Activated CD4-positive, alpha-beta T cell treated with anti-CD3 and anti-CD28 coated beads for 36 hours (primary cell): ENCODE data around the gene SLC22A7. TPM values are rescaled to one million over a fixed set of nuclear protein-coding genes. Genes with fewer than 3 reads are reported as not detected.

Experiments
- ATAC-seq: fragments of 200-7000 bp; cut with Tn5 transposase; one replicate; pipeline ENCODE4 v1.10.0; 2021; ENCODE audit warnings: mild to moderate bottlenecking, moderate library complexity
- CTCF ChIA-PET: fragments of 350-600 bp; sonication (Branson Sonifier 250); formaldehyde crosslinking; loops from one replicate; lab custom pipeline; 2021; ENCODE audit warnings: antibody characterized with exemption; lab: Charles Lee
- POLR2A ChIA-PET: fragments of 350-600 bp; sonication (Branson Sonifier 250); formaldehyde crosslinking; loops from one replicate; lab custom pipeline; 2021; ENCODE audit warnings: antibody characterized with exemption, inconsistent platforms; lab: Charles Lee
- DNase-seq: peaks from one replicate; pipeline ENCODE4 v3.0.0-alpha.2; 2020
- H3K27ac Mint-ChIP-seq: one replicate; pipeline ENCODE4 v1.8.0; 2021; ENCODE audit warnings: mixed read lengths
- H3K27me3 Mint-ChIP-seq: one replicate; pipeline ENCODE4 v1.8.0; 2021; ENCODE audit warnings: mixed read lengths
- H3K36me3 Mint-ChIP-seq: one replicate; pipeline ENCODE4 v1.8.0; 2021; ENCODE audit warnings: low read depth, mixed read lengths
- H3K4me1 Mint-ChIP-seq: one replicate; pipeline ENCODE4 v1.8.0; 2021; ENCODE audit warnings: mixed read lengths
- H3K4me3 Mint-ChIP-seq: one replicate; pipeline ENCODE4 v1.8.0; 2021; ENCODE audit warnings: mild to moderate bottlenecking, moderate library complexity, mixed read lengths
- H3K9me3 Mint-ChIP-seq: one replicate; pipeline ENCODE4 v1.8.0; 2021; ENCODE audit warnings: low read depth, mixed read lengths
- intact Hi-C, 2 experiments: fragments of 100-400 bp; cut with DNase I in 1 of 2; cut with micrococcal nuclease in 1 of 2; formaldehyde crosslinking; loops; one replicate each; pipeline versions ENCODE4 v1.14.2 to v1.15.1; 2022 to 2024; cut with DNase I, micrococcal nuclease
- total RNA-seq, 2 experiments: library from RNA; stranded (reverse); gene quantifications; one replicate each; pipeline ENCODE4 v1.2.3, GENCODE V29; 2021

Gene SLC22A7
- total RNA-seq, 2 experiments from 2014 or later, result not detected

GRCh38 chr6:43277306-43277642 is 20.8 kb upstream of the SLC22A7 start:
- POLR2A ChIA-PET, result no interaction called here
- H3K27me3 Mint-ChIP-seq, result peaks cover 17% of the 10 kb centered on the region

GRCh38 chr6:43277643-43278523 is 20.2 kb upstream of the SLC22A7 start:
- H3K27me3 Mint-ChIP-seq, result peaks cover 20% of the 10 kb centered on the region
- ChIA-PET POLR2A (no interaction called here), CTCF (interaction anchor here (0.6 to 0.7 kb wide), 2 partner anchors 16 to 270 kb away, joined by 3 to 5 read pairs; no protein-coding TSS in a partner anchor)
- H3K9me3 Mint-ChIP-seq, result no peaks in the 10 kb centered on the region
- H3K4me3 Mint-ChIP-seq, result no peak overlapping the region
- intact Hi-C loops, result no loop called here
- DNase-seq (no peak), ATAC-seq (no peak)
- H3K4me1 Mint-ChIP-seq, result peaks cover 16% of the 10 kb centered on the region
- no peak overlapping the region for H3K27ac Mint-ChIP-seq
- no peaks in the 10 kb centered on the region for H3K36me3 Mint-ChIP-seq

More at GRCh38 chr6:43277306-43277642, 20.8 kb upstream of the SLC22A7 start:
- DNase-seq (no peak), ATAC-seq (no peak)
- H3K9me3 Mint-ChIP-seq, result no peaks in the 10 kb centered on the region
- CTCF ChIA-PET, result interaction anchor here (0.7 kb wide), 1 partner anchor 163 kb away, joined by 3 read pairs; no protein-coding TSS in a partner anchor
- intact Hi-C loops, result no loop called here
- peak overlapping the region; percentile 9 for H3K4me3 Mint-ChIP-seq
- H3K36me3 Mint-ChIP-seq, result no peaks in the 10 kb centered on the region
- H3K27ac Mint-ChIP-seq, result no peak overlapping the region
- peaks cover 16% of the 10 kb centered on the region for H3K4me1 Mint-ChIP-seq

GRCh38 chr6:43278524-43279078 is 19.5 kb upstream of the SLC22A7 start:
- DNase-seq (no peak), ATAC-seq (no peak)
- H3K4me3 Mint-ChIP-seq, result no peak overlapping the region
- H3K27ac Mint-ChIP-seq, result no peak overlapping the region
- H3K36me3 Mint-ChIP-seq, result no peaks in the 10 kb centered on the region
- intact Hi-C loops, result no loop called here
- peaks cover 16% of the 10 kb centered on the region for H3K4me1 Mint-ChIP-seq
- peaks cover 20% of the 10 kb centered on the region for H3K27me3 Mint-ChIP-seq
- ChIA-PET CTCF (interaction anchor here (0.6 to 0.7 kb wide), 2 partner anchors 17 to 271 kb away, joined by 3 to 5 read pairs; no protein-coding TSS in a partner anchor), POLR2A (no interaction called here)
- no peaks in the 10 kb centered on the region for H3K9me3 Mint-ChIP-seq

- POLR2A ChIA-PET, result no interaction called here
- Mint-ChIP-seq H3K27me3 (peaks cover 17% of the 10 kb centered on the region), H3K4me1 (peaks cover 14% of the 10 kb centered on the region), H3K4me3 (no peak overlapping the region), H3K27ac (no peak overlapping the region), H3K36me3 (no peaks in the 10 kb centered on the region), H3K9me3 (no peaks in the 10 kb centered on the region)
- no peak for ATAC-seq
- no peak for DNase-seq
- CTCF ChIA-PET, result no interaction called here
- intact Hi-C loops, result no loop called here
Observed at GRCh38 chr6:43280234-43280633, 17.8 kb upstream of the SLC22A7 start.

- DNase-seq, result no peak
- Mint-ChIP-seq H3K27me3 (peaks cover 23% of the 10 kb centered on the region), H3K36me3 (no peaks in the 10 kb centered on the region), H3K4me3 (no peak overlapping the region), H3K27ac (no peak overlapping the region), H3K9me3 (no peaks in the 10 kb centered on the region), H3K4me1 (peaks cover under 1% of the 10 kb centered on the region)
- ChIA-PET CTCF (no interaction called here), POLR2A (no interaction called here)
- no peak for ATAC-seq
- intact Hi-C loops, result no loop called here
Observed at GRCh38 chr6:43282060-43282459, 16.0 kb upstream of the SLC22A7 start.

- no peak overlapping the region for H3K27ac Mint-ChIP-seq
- H3K36me3 Mint-ChIP-seq, result no peaks in the 10 kb centered on the region
- H3K4me3 Mint-ChIP-seq, result no peak overlapping the region
- ChIA-PET POLR2A (interaction anchor here (0.5 kb wide), 1 partner anchor 849 kb away, joined by 5 read pairs; no protein-coding TSS in a partner anchor), CTCF (interaction anchor here (0.5 kb wide), 1 partner anchor 10 kb away, joined by 3 read pairs; no protein-coding TSS in a partner anchor)
- ATAC-seq (no peak), DNase-seq (no peak)
- no peaks in the 10 kb centered on the region for H3K9me3 Mint-ChIP-seq
- peaks cover 20% of the 10 kb centered on the region for H3K27me3 Mint-ChIP-seq
- intact Hi-C loops, result no loop called here
- H3K4me1 Mint-ChIP-seq, result no peaks in the 10 kb centered on the region
Observed at GRCh38 chr6:43282636-43283513, 15.2 kb upstream of the SLC22A7 start.

- no peak overlapping the region for H3K4me3 Mint-ChIP-seq
- no peaks in the 10 kb centered on the region for H3K36me3 Mint-ChIP-seq
Observed at GRCh38 chr6:43283514-43283901, 14.6 kb upstream of the SLC22A7 start.

GRCh38 chr6:43283905-43284304 is 14.2 kb upstream of the SLC22A7 start:
- CTCF ChIA-PET, result no interaction called here
- no peaks in the 10 kb centered on the region for H3K4me1 Mint-ChIP-seq
- no peak overlapping the region for H3K27ac Mint-ChIP-seq
- no peaks in the 10 kb centered on the region for H3K36me3 Mint-ChIP-seq
- no peak for DNase-seq
- no peaks in the 10 kb centered on the region for H3K9me3 Mint-ChIP-seq
- peaks cover 20% of the 10 kb centered on the region for H3K27me3 Mint-ChIP-seq
- ATAC-seq, result no peak
- intact Hi-C loops, result no loop called here
- H3K4me3 Mint-ChIP-seq, result no peak overlapping the region
- POLR2A ChIA-PET, result no interaction called here

More at GRCh38 chr6:43283514-43283901, 14.6 kb upstream of the SLC22A7 start:
- DNase-seq (no peak), ATAC-seq (no peak)
- H3K9me3 Mint-ChIP-seq, result no peaks in the 10 kb centered on the region
- peaks cover 20% of the 10 kb centered on the region for H3K27me3 Mint-ChIP-seq
- H3K27ac Mint-ChIP-seq, result no peak overlapping the region
- CTCF ChIA-PET, result no interaction called here
- POLR2A ChIA-PET, result no interaction called here
- H3K4me1 Mint-ChIP-seq, result no peaks in the 10 kb centered on the region
- intact Hi-C loops, result no loop called here

GRCh38 chr6:43284991-43285781 is 12.9 kb upstream of the SLC22A7 start:
- intact Hi-C loops, result no loop called here
- Mint-ChIP-seq H3K27me3 (peaks cover 20% of the 10 kb centered on the region), H3K4me3 (no peak overlapping the region), H3K9me3 (no peaks in the 10 kb centered on the region), H3K4me1 (no peaks in the 10 kb centered on the region), H3K36me3 (no peaks in the 10 kb centered on the region), H3K27ac (no peak overlapping the region)
- DNase-seq (no peak), ATAC-seq (no peak)
- ChIA-PET POLR2A (no interaction called here), CTCF (no interaction called here)

GRCh38 chr6:43285832-43286231 is 12.2 kb upstream of the SLC22A7 start:
- peaks cover 20% of the 10 kb centered on the region for H3K27me3 Mint-ChIP-seq
- H3K27ac Mint-ChIP-seq, result no peak overlapping the region
- no peak for ATAC-seq
- no peaks in the 10 kb centered on the region for H3K36me3 Mint-ChIP-seq
- intact Hi-C loops, result no loop called here
- DNase-seq, result no peak
- ChIA-PET POLR2A (no interaction called here), CTCF (no interaction called here)
- H3K9me3 Mint-ChIP-seq, result no peaks in the 10 kb centered on the region
- no peak overlapping the region for H3K4me3 Mint-ChIP-seq
- no peaks in the 10 kb centered on the region for H3K4me1 Mint-ChIP-seq
